A549 treated with Hydrocortisone at 1 μM for 4 hours (cell line): ENCODE data around the gene HTT-AS. TPM values are rescaled to one million over a fixed set of nuclear protein-coding genes. Genes with fewer than 3 reads are reported as not detected.

Experiments used
- total RNA-seq: library from RNA; stranded (reverse); fragments of 200-300 nt; extraction: Qiagen RNA extraction; gene quantifications from 5 replicates; pipeline ENCODE4 v1.2.3, GENCODE V29; 2022

The HTT-AS gene
- total RNA-seq: not detected in 5 replicates

DNA sequence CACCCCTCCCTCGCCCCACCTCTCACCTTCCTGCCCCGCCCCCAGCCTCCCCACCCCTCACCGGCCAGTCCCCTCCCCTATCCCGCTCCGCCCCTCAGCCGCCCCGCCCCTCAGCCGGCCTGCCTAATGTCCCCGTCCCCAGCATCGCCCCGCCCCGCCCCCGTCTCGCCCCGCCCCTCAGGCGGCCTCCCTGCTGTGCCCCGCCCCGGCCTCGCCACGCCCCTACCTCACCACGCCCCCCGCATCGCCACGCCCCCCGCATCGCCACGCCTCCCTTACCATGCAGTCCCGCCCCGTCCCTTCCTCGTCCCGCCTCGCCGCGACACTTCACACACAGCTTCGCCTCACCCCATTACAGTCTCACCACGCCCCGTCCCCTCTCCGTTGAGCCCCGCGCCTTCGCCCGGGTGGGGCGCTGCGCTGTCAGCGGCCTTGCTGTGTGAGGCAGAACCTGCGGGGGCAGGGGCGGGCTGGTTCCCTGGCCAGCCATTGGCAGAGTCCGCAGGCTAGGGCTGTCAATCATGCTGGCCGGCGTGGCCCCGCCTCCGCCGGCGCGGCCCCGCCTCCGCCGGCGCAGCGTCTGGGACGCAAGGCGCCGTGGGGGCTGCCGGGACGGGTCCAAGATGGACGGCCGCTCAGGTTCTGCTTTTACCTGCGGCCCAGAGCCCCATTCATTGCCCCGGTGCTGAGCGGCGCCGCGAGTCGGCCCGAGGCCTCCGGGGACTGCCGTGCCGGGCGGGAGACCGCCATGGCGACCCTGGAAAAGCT, at the start of gene HTT-AS, which contains the start of gene HTT:
HTT-AS (minus strand) TSS at position 461 of the 768 bp plus-strand sequence.
HTT (plus strand) TSS at position 604 of the 768 bp plus-strand sequence; CDS start at position 749, 145 bp downstream.

Other genes with a start within 250 kb of the HTT-AS start
- 79.4 to 95.1 TPM (median 85.6 TPM) in 5 replicates for gene ADD1, start 230.7 kb downstream of the HTT-AS start, total RNA-seq
- gene NOP14, start 111.1 kb downstream of the HTT-AS start, total RNA-seq: 23.7 to 30.8 TPM (median 27.4 TPM) in 5 replicates
- gene GRK4, start 111.0 kb downstream of the HTT-AS start, total RNA-seq: 1.4 to 1.7 TPM (median 1.6 TPM) in 5 replicates
- 9.9 to 14.3 TPM (median 13.2 TPM) in 5 replicates for gene HTT, start 143 bp upstream of the HTT-AS start, total RNA-seq
- 0.09 to 0.21 TPM (median 0.15 TPM) in 5 replicates for gene MSANTD1, start 174.6 kb upstream of the HTT-AS start, total RNA-seq
- gene RGS12, start 218.5 kb upstream of the HTT-AS start, total RNA-seq: 8.4 to 12.3 TPM (median 10.1 TPM) in 5 replicates